T-cell (primary cell): ENCODE measurements around the gene ST7. TPM values are rescaled to one million over a fixed set of nuclear protein-coding genes. Genes with fewer than 3 reads are reported as not detected.

ENCODE experiments used
- ATAC-seq, 4 experiments: fragments of 200-7000 bp in 3 of 4; fragments of 150-1000 bp in 1 of 4; cut with Tn5 transposase; replicated peaks in 1 of 4; 1 replicate in 3 of 4; 2 replicates in 1 of 4; pipeline ENCODE4 v1.10.0; 2021; ENCODE audit warnings: moderate library complexity in 3 of 4, mild to moderate bottlenecking in 2 of 4, moderate number of reproducible peaks in 1 of 4
- CTCF ChIA-PET, 2 donors: fragments of 300-600 bp; sonication (Branson Sonifier 250); formaldehyde crosslinking; loops; one replicate each; lab custom pipeline; 2022; ENCODE audit warnings: antibody characterized with exemption in 2 of 2; lab: Charles Lee
- POLR2A ChIA-PET, 2 donors: fragments of 300-600 bp; sonication (Branson Sonifier 250); formaldehyde crosslinking; loops; one replicate each; lab custom pipeline; 2022; ENCODE audit warnings: antibody characterized with exemption in 2 of 2; lab: Charles Lee
- DNase-seq, 35 experiments: peaks; one replicate each; pipeline versions ENCODE4 v3.0.0 to v3.0.0-alpha.2; 2013 to 2023
- H3K27ac ChIP-seq: one replicate; pipeline ENCODE4 v1.5.1; 2013; ENCODE audit warnings: low read length
- H3K27me3 ChIP-seq, 2 experiments: replicated peaks in 1 of 2; 1 replicate in 1 of 2; 2 replicates in 1 of 2; pipeline versions ENCODE4 v1.6.1 to v1.7.0; 2013; ENCODE audit warnings: low read length in 1 of 2, mixed read lengths in 1 of 2; ENCODE audit not compliant: control insufficient read depth in 2 of 2, insufficient read depth in 2 of 2; ENCODE audit errors: extremely low read depth in 1 of 2
- H3K36me3 ChIP-seq, 2 donors: 1 replicate in 1 of 2; 2 replicates in 1 of 2; pipeline versions ENCODE4 v1.6.1 to v1.7.0; 2013; ENCODE audit warnings: low read length in 1 of 2; ENCODE audit not compliant: control insufficient read depth in 2 of 2, insufficient read depth in 1 of 2; ENCODE audit errors: extremely low read depth in 1 of 2
- H3K4me1 ChIP-seq, 2 experiments: 1 replicate in 1 of 2; 2 replicates in 1 of 2; pipeline versions ENCODE4 v1.6.1 to v1.7.0; 2013; ENCODE audit warnings: low read length in 2 of 2, mixed read lengths in 1 of 2; ENCODE audit not compliant: insufficient read depth in 2 of 2, control insufficient read depth in 1 of 2; ENCODE audit errors: extremely low read depth in 1 of 2
- H3K4me3 ChIP-seq, 2 donors: 1 replicate in 1 of 2; 2 replicates in 1 of 2; pipeline versions ENCODE4 v1.5.1 to v1.7.0; 2013; ENCODE audit warnings: mild to moderate bottlenecking in 2 of 2, low read length in 1 of 2, moderate library complexity in 1 of 2; ENCODE audit not compliant: control insufficient read depth in 1 of 2; ENCODE audit errors: extremely low read depth in 1 of 2
- H3K9me3 ChIP-seq: 2 replicates; pipeline ENCODE4 v1.7.0; 2013
- H3K27ac Mint-ChIP-seq, 2 donors: one replicate each; pipeline ENCODE4 v1.8.0; 2020 to 2021; ENCODE audit warnings: mild to moderate bottlenecking in 2 of 2, mixed read lengths in 2 of 2
- H3K27me3 Mint-ChIP-seq, 2 donors: one replicate each; pipeline ENCODE4 v1.8.0; 2021 to 2022; ENCODE audit warnings: mixed read lengths in 2 of 2
- H3K36me3 Mint-ChIP-seq: one replicate; pipeline ENCODE4 v1.8.0; 2021; ENCODE audit warnings: mixed read lengths
- H3K4me1 Mint-ChIP-seq, 3 donors: one replicate each; pipeline ENCODE4 v1.8.0; 2020 to 2022; ENCODE audit warnings: mixed read lengths in 3 of 3, mild to moderate bottlenecking in 1 of 3
- H3K4me3 Mint-ChIP-seq, 3 donors: one replicate each; pipeline ENCODE4 v1.8.0; 2020 to 2022; ENCODE audit warnings: mild to moderate bottlenecking in 3 of 3, mixed read lengths in 3 of 3, moderate library complexity in 3 of 3
- H3K9me3 Mint-ChIP-seq, 3 donors: one replicate each; pipeline ENCODE4 v1.8.0; 2020 to 2022; ENCODE audit warnings: mixed read lengths in 3 of 3
- WGBS: methylation state at CpG from one replicate; pipeline ENCODE4 v1.1.5; 2013; ENCODE audit warnings: missing lambda C conversion rate; ENCODE audit not compliant: insufficient coverage; 5-methylcytosine and 5-hydroxymethylcytosine counted together
- total RNA-seq, 35 experiments: library from RNA in 6 of 35; stranded (reverse) in 6 of 35; fragments of 120-200 nt in 1 of 35; gene quantifications; one replicate each; pipeline versions ENCODE4 v1.2.1 to v1.2.4 and lab custom pipeline; 2013 to 2026

ST7 gene
- total RNA-seq, 5 donors from 2014 or later (not counting 1 experiment from before 2014, with no cell fraction given) = 3.3 to 6.1 (median 4.4) TPM

DNA sequence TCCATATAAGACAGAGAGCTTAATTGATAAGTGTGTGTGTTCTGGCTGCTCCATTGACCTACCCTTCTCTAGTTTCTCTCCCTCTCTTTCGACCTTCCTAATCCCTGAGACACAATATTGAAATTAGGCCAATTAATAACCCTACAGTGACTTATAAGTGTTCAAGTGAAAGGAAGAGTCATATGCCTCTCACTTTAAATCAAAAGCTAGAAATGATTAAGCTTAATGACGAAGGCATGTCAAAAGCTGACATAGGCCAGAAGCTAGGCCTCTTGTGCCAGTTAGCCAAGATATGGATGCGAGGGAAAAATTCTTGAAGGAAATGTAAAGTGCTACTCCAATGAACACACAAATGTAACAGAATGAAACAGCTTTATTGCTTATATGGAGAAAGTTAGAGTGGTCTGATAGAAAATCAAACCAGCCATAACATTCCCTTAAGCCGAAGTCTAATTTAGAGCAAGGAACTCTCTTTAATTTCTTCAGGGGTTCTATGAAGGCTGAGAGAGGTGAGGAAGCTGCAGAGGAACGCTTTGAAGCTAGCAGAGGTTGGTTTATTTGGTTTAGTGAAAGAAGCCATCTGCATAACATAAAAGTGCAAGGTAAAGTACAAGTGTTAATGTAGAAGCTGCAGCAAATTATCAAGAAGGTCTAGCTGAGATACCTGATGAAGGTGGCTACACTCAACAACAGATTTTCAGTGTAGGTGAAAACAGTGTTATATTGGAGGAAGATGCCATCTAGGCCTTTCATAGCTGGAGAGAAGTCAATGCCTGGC is 53.8 kb downstream of the ST7 start:
- Histone ChIP-seq H3K4me3 (no peak overlapping the region), H3K27ac (no peak overlapping the region), H3K9me3 (no peaks in the 10 kb centered on the region), H3K36me3 (no peaks in the 10 kb centered on the region), H3K27me3 (peaks cover 0 to 7% of the 10 kb centered on the region in 2 experiments), H3K4me1 (peaks cover 37 to 61% of the 10 kb centered on the region in 2 experiments)
- POLR2A ChIA-PET = interaction anchor here in 1 of 2 donors (1.5 kb wide), 1 partner anchor 10 kb away, joined by 5 read pairs; no protein-coding TSS in a partner anchor
- CTCF ChIA-PET = interaction anchor here (0.7 to 2.9 kb wide), 9 partner anchors 11 to 118 kb away, joined by 3 to 10 read pairs (median 4); no protein-coding TSS in a partner anchor
- Mint-ChIP-seq H3K27me3 (peaks cover 0 to 4% of the 10 kb centered on the region in 2 donors), H3K4me3 (peak overlapping the region in 1 of 3 donors; percentile 12), H3K9me3 (no peaks in the 10 kb centered on the region), H3K36me3 (no peaks in the 10 kb centered on the region), H3K4me1 (peaks cover 57 to 61% (median 61%) of the 10 kb centered on the region in 3 donors), H3K27ac (peak overlapping the region; percentile 36 to 48)
- ATAC-seq (peak; percentile 54 to 80 (median 72)), DNase-seq (peak in 1 of 35 experiments; percentile 30)
- 71% methylated on average over 1 of the region's 5 CpGs for WGBS

DNA sequence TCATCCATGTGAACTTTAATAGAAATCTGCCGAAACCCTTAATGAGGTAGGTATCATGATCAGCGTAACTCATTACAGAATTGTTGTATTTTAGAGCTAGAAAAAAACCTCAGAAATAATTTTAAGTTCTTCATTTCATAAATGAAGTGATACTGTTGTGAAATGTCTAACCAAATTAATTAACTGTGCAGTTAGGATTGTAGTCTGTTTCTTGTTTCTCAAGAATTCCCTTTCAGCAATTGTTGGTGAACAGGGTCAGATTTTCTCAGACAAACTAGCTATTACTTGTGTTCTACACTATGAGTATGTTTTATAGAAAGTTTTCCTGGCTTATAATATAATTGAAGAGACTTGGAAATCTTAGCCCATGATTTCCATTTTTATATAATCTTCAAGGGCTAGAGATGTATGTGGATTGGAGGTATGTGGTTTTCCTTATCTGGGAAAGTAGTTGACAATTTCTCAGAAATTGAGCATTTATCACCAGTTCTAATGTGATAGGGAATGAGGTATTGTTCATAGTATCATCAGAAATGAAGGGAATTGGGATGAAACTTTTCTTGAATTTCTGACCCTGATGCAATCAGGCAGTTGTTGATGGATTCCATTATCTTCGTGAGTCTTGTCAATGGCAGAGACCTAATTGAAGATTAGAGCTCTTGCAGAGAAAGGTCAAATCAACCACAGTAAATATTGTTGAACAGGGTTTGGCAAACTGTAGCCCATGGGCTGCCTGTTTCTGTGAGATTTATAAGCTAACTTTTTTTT is 55.0 kb downstream of the ST7 start:
- ATAC-seq (no peak), DNase-seq (no peak)
- Histone ChIP-seq H3K36me3 (no peaks in the 10 kb centered on the region), H3K4me1 (peaks cover 37 to 61% of the 10 kb centered on the region in 2 experiments), H3K4me3 (no peak overlapping the region), H3K9me3 (no peaks in the 10 kb centered on the region), H3K27ac (no peak overlapping the region), H3K27me3 (peaks cover 0 to 7% of the 10 kb centered on the region in 2 experiments)
- Mint-ChIP-seq H3K27me3 (peaks cover 0 to 4% of the 10 kb centered on the region in 2 donors), H3K36me3 (no peaks in the 10 kb centered on the region), H3K4me1 (peaks cover 62 to 68% (median 66%) of the 10 kb centered on the region in 3 donors), H3K4me3 (peak overlapping the region in 1 of 3 donors; percentile 12), H3K27ac (peak overlapping the region in 1 of 2 donors; percentile 58), H3K9me3 (no peaks in the 10 kb centered on the region)
- POLR2A ChIA-PET = interaction anchor here in 1 of 2 donors (0.6 to 0.8 kb wide), 4 partner anchors 13 to 232 kb away, joined by 3 to 9 read pairs (median 4); no protein-coding TSS in a partner anchor
- no CpG with 5 or more reads among the region's 3 CpGs for WGBS
- CTCF ChIA-PET = interaction anchor here (0.6 to 5.4 kb wide), 18 partner anchors 9 to 253 kb away, joined by 3 to 27 read pairs (median 4); no protein-coding TSS in a partner anchor

DNA sequence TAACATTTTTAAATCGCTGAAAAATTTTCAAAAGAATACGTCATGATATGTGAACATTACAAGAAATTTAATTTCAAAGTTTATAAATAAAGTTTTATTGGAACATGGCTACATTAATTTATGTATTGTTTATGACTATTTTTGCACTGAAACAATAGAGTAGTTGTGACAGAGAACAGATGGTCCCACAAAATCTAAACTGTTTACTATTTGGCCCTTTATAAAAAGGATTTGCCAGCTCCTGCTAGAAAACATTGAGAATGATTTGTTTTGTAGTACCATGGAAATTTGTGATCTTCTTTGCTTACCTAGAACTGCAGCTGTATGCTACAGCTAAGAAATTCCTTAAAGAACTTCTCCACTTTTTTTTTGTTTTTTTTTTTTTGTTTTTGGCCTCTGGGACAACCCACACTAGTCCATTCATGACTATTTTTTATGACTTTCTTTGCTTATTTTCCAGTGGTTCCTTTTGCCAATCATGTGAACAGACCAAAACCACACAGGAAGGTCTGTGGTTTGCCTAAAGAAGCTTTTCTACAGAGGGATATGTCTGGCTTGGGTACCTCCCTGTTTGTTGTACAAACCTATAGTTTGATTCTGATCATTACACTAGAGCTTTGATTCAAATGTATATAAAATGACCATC is 55.7 kb downstream of the ST7 start:
- Histone ChIP-seq H3K27ac (no peak overlapping the region), H3K4me3 (peak overlapping the region in 1 of 2 donors; percentile 5), H3K9me3 (no peaks in the 10 kb centered on the region), H3K27me3 (peaks cover 0 to 7% of the 10 kb centered on the region in 2 experiments), H3K4me1 (peaks cover 37 to 61% of the 10 kb centered on the region in 2 experiments), H3K36me3 (no peaks in the 10 kb centered on the region)
- H3K27me3 Mint-ChIP-seq = peaks cover 0 to 4% of the 10 kb centered on the region in 2 donors
- DNase-seq = peak in 7 of 35 experiments; percentile 3 to 58 (median 11)
- no CpG with 5 or more reads among the region's 2 CpGs for WGBS
- POLR2A ChIA-PET = interaction anchor here (0.6 to 0.8 kb wide), 6 partner anchors 13 to 233 kb away, joined by 3 to 20 read pairs (median 7); no protein-coding TSS in a partner anchor
- H3K9me3 Mint-ChIP-seq = no peaks in the 10 kb centered on the region
- peak; percentile 58 to 80 (median 71) for ATAC-seq
- peaks cover 62 to 68% (median 66%) of the 10 kb centered on the region in 3 donors for H3K4me1 Mint-ChIP-seq
- H3K36me3 Mint-ChIP-seq = no peaks in the 10 kb centered on the region
- CTCF ChIA-PET = interaction anchor here (0.6 to 5.4 kb wide), 17 partner anchors 9 to 253 kb away, joined by 3 to 27 read pairs (median 4); no protein-coding TSS in a partner anchor
- H3K4me3 Mint-ChIP-seq = peak overlapping the region; percentile 3 to 68 (median 34)
- no peak overlapping the region for H3K27ac Mint-ChIP-seq

DNA sequence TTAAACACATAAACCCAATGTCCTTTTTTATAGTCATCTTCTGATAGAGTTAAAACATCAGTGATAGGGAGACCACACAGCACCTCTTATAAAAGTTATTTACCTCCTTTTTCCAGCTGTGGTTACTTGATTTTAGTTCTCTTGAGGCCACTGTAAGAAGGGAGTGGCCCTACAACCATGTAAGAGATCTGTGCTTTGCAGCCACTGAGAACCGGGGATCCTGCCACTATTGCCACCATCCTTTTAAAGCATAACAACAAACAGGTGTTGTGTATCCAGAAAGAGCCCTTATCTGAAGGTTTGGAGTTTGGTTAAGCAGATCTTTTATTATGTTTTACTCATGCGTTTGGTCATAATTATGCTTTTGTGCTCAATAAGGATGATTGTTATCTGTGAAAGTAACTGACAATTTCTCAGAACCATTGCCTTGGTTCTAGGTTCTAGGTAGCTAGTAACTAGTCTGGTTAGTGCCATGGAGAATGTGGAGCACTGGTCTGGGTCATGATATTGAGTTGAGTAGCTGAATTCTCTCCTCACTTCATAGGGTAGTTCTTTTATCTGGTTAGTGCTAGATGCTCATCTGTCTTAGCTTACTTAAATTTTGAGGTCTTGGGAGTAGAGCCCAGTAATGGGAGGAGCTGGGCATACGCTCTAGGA is 56.5 kb downstream of the ST7 start:
- POLR2A ChIA-PET = interaction anchor here in 1 of 2 donors (0.7 kb wide), 2 partner anchors 128 to 142 kb away, joined by 16 to 20 read pairs; no protein-coding TSS in a partner anchor
- Mint-ChIP-seq H3K4me1 (peaks cover 65 to 71% (median 68%) of the 10 kb centered on the region in 3 donors), H3K4me3 (peak overlapping the region; percentile 21 to 68 (median 35)), H3K27me3 (peaks cover 0 to 4% of the 10 kb centered on the region in 2 donors), H3K9me3 (no peaks in the 10 kb centered on the region), H3K36me3 (no peaks in the 10 kb centered on the region), H3K27ac (no peak overlapping the region)
- WGBS = 67% methylated on average over 2 of the region's 3 CpGs
- DNase-seq = no peak
- Histone ChIP-seq H3K4me3 (no peak overlapping the region), H3K9me3 (no peaks in the 10 kb centered on the region), H3K4me1 (peaks cover 37 to 63% of the 10 kb centered on the region in 2 experiments), H3K27me3 (peaks cover 0 to 7% of the 10 kb centered on the region in 2 experiments), H3K27ac (no peak overlapping the region), H3K36me3 (no peaks in the 10 kb centered on the region)
- ATAC-seq = no peak
- CTCF ChIA-PET = interaction anchor here (0.7 to 5.4 kb wide), 8 partner anchors 21 to 120 kb away, joined by 3 to 27 read pairs (median 7); no protein-coding TSS in a partner anchor

DNA sequence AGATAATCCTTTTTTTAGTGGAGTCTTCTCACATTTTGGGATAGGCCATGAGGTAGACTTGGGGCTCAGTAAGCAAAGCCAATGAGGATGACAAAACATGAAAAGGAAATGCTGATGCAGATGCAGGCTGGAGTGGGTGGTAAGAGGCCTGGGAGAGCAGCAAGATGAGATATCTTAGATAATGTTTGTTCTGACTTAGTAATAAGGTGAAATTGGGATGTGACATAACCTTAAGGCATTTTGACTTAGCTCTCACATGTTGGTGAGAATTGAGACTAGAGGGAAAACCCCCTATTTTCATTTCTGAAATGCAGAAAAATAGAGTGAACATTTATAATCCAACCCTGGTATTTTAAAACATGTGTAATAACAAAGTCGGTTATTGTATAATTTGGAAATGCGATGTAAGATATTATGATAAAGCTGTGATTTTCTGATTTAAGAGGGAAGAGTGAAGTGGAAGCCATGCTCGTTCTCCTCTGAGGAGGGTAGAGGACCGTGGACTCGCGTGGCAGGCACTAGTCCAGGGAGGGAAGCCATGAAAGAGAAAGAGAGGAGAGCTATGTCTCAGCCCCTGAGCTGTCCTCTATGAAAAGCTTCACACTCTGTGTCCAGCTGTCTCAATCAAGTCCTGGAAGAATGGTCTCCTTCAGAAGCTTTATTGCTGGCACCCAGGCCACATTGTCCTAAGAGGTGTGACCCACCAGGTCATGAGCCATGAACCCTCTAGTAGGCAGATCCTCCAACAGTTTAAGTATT is 57.3 kb downstream of the ST7 start:
- Mint-ChIP-seq H3K27me3 (peaks cover 0 to 4% of the 10 kb centered on the region in 2 donors), H3K36me3 (no peaks in the 10 kb centered on the region), H3K27ac (no peak overlapping the region), H3K4me3 (peak overlapping the region; percentile 21 to 68 (median 35)), H3K9me3 (no peaks in the 10 kb centered on the region), H3K4me1 (peaks cover 68 to 75% (median 71%) of the 10 kb centered on the region in 3 donors)
- no peaks in the 10 kb centered on the region for H3K9me3 ChIP-seq
- H3K4me1 ChIP-seq = peaks cover 37 to 63% of the 10 kb centered on the region in 2 experiments
- no peak for DNase-seq
- no peaks in the 10 kb centered on the region for H3K36me3 ChIP-seq
- H3K27ac ChIP-seq = no peak overlapping the region
- ChIA-PET POLR2A (interaction anchor here in 1 of 2 donors (0.7 kb wide), 1 partner anchor 791 kb away, joined by 3 read pairs; no protein-coding TSS in a partner anchor), CTCF (interaction anchor here (1.2 to 5.4 kb wide), 7 partner anchors 22 to 120 kb away, joined by 3 to 27 read pairs (median 8); no protein-coding TSS in a partner anchor)
- 60% methylated on average over 5 of the region's 6 CpGs for WGBS
- no peak overlapping the region for H3K4me3 ChIP-seq
- peaks cover 0 to 7% of the 10 kb centered on the region in 2 experiments for H3K27me3 ChIP-seq
- no peak for ATAC-seq
